Measurements from ENCODE around the gene RNLS. TPM values are rescaled to one million over a fixed set of nuclear protein-coding genes. Genes with fewer than 3 reads are reported as not detected.

The RNLS gene
- total RNA-seq, 1 experiment from 2014 or later = 11.4 TPM

DNA sequence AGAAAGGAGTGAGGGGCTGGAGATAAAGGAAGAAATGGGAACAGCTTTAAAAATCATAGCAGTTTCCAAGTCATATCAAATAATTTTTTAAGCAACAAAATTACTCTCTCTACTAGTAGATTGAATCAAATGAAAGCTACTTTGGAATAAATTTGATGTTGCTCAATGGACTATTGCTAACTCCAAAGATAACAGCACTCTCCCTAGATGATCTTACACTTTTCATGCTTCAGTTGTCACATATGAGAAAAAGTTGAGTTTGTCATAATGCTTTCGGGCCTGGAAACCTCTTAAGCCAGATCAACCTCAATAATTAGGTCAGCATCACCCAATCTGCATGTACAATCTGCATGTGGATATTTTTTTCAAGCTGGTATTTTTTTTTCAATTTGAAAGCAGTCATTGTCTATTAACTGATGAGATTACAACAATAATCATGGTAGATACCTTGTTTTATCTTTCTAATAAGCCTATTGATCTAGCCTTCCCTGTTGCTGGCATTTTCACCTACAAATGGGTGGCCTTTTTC lies 34.7 kb upstream of the RNLS start:
- Histone ChIP-seq H3K4me3 (ENCODE audit: low read depth in 2 of 2, low read length in 2 of 2) (no peak overlapping the region), H3K36me3 (ENCODE audit: control insufficient read depth, insufficient read depth, low read length) (no peaks in the 10 kb centered on the region), H3K27ac (ENCODE audit: low read length) (no peak overlapping the region), H3K4me1 (ENCODE audit: control insufficient read depth, insufficient read depth, low read length) (no peaks in the 10 kb centered on the region), H3K27me3 (ENCODE audit: control insufficient read depth, insufficient read depth, low read length) (no peaks in the 10 kb centered on the region), H3K9me3 (ENCODE audit: control insufficient read depth, insufficient read depth, low read depth, low read length) (no peaks in the 10 kb centered on the region)
- ChIA-PET POLR2A (no interaction called here), CTCF (no interaction called here)
- BruUV-seq (replicated peaks) = no TSS peak
- DNase-seq (ENCODE audit: low read depth, low spot score) (no peak), ATAC-seq (no peak)
- intact Hi-C loops (cut with micrococcal nuclease; ENCODE audit: unreplicated experiment) = no loop called here
- TF ChIP-seq, protein P1, sequence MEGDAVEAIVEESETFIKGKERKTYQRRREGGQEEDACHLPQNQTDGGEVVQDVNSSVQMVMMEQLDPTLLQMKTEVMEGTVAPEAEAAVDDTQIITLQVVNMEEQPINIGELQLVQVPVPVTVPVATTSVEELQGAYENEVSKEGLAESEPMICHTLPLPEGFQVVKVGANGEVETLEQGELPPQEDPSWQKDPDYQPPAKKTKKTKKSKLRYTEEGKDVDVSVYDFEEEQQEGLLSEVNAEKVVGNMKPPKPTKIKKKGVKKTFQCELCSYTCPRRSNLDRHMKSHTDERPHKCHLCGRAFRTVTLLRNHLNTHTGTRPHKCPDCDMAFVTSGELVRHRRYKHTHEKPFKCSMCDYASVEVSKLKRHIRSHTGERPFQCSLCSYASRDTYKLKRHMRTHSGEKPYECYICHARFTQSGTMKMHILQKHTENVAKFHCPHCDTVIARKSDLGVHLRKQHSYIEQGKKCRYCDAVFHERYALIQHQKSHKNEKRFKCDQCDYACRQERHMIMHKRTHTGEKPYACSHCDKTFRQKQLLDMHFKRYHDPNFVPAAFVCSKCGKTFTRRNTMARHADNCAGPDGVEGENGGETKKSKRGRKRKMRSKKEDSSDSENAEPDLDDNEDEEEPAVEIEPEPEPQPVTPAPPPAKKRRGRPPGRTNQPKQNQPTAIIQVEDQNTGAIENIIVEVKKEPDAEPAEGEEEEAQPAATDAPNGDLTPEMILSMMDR (IDR thresholded peaks at IDR 0.05) = no peak
- TF ChIP-seq TCF7L2 (IDR thresholded peaks at IDR 0.05; ENCODE audit: low read depth, low read length) (no peak), POLR2AphosphoS5 (IDR thresholded peaks at IDR 0.05; ENCODE audit: low read depth, low read length) (no peak), SIN3A (IDR thresholded peaks at IDR 0.05; ENCODE audit: borderline replicate concordance, insufficient read depth, low read depth, low read length) (no peak)
- TF ChIP-seq, protein P2, sequence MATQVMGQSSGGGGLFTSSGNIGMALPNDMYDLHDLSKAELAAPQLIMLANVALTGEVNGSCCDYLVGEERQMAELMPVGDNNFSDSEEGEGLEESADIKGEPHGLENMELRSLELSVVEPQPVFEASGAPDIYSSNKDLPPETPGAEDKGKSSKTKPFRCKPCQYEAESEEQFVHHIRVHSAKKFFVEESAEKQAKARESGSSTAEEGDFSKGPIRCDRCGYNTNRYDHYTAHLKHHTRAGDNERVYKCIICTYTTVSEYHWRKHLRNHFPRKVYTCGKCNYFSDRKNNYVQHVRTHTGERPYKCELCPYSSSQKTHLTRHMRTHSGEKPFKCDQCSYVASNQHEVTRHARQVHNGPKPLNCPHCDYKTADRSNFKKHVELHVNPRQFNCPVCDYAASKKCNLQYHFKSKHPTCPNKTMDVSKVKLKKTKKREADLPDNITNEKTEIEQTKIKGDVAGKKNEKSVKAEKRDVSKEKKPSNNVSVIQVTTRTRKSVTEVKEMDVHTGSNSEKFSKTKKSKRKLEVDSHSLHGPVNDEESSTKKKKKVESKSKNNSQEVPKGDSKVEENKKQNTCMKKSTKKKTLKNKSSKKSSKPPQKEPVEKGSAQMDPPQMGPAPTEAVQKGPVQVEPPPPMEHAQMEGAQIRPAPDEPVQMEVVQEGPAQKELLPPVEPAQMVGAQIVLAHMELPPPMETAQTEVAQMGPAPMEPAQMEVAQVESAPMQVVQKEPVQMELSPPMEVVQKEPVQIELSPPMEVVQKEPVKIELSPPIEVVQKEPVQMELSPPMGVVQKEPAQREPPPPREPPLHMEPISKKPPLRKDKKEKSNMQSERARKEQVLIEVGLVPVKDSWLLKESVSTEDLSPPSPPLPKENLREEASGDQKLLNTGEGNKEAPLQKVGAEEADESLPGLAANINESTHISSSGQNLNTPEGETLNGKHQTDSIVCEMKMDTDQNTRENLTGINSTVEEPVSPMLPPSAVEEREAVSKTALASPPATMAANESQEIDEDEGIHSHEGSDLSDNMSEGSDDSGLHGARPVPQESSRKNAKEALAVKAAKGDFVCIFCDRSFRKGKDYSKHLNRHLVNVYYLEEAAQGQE (IDR thresholded peaks at IDR 0.05; ENCODE audit: insufficient read depth in 1 of 2, low read depth in 2 of 2, low read length in 1 of 2) = no peak
- in situ Hi-C loops (cut with HindIII; ENCODE audit: low pct_unique_long_range_greater_than_20kb, low sequenced_read_pairs) = no loop called here

DNA sequence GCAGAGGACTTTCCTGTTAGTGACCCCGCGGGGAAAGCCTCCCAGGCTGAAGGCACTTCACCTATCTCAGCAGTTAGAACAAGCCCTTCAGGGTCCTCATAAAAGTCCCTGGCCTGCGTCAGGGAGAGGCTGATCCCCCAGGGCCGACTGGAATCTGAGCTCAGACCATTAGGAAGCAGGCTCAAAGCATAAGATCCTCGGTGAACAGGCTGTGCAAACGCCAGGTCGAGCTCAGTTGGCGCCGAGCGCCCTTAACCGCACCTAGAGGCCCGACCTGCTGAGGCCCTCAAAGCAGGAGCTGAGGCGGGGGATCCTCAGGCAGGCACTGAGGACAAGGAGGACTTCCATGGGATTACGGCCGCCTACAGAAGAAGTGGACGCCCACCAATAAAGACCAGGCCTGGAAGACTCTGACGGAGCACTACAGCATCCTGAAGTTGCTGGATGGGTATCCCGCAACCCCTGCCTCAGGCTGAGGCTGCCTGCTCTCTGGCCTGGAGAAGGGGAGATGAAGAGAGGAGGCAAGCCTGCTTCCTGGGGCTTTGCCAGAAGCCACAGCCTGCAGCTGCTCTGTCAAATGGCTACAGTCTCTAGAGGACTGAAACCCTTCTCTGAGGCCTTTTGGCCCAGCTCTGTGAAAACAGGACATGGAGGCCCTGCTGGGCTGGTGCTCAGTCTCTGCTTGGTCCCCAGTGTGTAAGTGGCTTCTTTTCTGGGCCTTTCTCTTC lies 33.3 kb upstream of the RNLS start:
- Histone ChIP-seq H3K4me3 (ENCODE audit: low read depth in 2 of 2, low read length in 2 of 2) (no peak overlapping the region), H3K27ac (ENCODE audit: low read length) (no peak overlapping the region), H3K36me3 (ENCODE audit: control insufficient read depth, insufficient read depth, low read length) (no peaks in the 10 kb centered on the region), H3K27me3 (ENCODE audit: control insufficient read depth, insufficient read depth, low read length) (no peaks in the 10 kb centered on the region), H3K9me3 (ENCODE audit: control insufficient read depth, insufficient read depth, low read depth, low read length) (no peaks in the 10 kb centered on the region), H3K4me1 (ENCODE audit: control insufficient read depth, insufficient read depth, low read length) (no peaks in the 10 kb centered on the region)
- intact Hi-C loops (cut with micrococcal nuclease; ENCODE audit: unreplicated experiment) = no loop called here
- no peak for TF ChIP-seq SIN3A (IDR thresholded peaks at IDR 0.05; ENCODE audit: borderline replicate concordance, insufficient read depth, low read depth, low read length)
- no TSS peak for BruUV-seq (replicated peaks)
- in situ Hi-C loops (cut with HindIII; ENCODE audit: low pct_unique_long_range_greater_than_20kb, low sequenced_read_pairs) = no loop called here
- CTCF ChIA-PET = no interaction called here
- POLR2A ChIA-PET = no interaction called here
- no peak for DNase-seq (ENCODE audit: low read depth, low spot score)
- ATAC-seq = no peak

DNA sequence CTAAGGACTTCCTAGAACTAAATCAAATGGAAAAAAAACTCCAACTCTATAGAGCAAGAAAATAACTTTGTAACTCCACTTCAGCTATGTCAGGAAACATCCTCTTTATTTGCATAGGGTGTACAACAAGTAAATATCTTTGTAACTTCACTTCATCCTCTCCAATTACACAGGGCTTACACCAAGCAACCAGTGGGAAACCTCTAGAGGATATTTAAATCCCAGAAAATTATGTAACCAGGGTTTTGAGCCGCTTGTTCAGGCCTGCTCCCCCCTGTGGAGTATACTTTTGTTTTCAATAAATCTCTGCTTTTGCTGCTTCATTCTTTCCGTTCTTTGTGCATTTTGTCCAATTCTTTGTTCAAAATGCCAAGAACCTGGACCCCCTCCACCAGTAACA lies 25.7 kb upstream of the RNLS start:
- Histone ChIP-seq H3K4me3 (ENCODE audit: low read depth in 2 of 2, low read length in 2 of 2) (no peak overlapping the region), H3K9me3 (ENCODE audit: control insufficient read depth, insufficient read depth, low read depth, low read length) (no peaks in the 10 kb centered on the region), H3K4me1 (ENCODE audit: control insufficient read depth, insufficient read depth, low read length) (no peaks in the 10 kb centered on the region), H3K36me3 (ENCODE audit: control insufficient read depth, insufficient read depth, low read length) (no peaks in the 10 kb centered on the region), H3K27ac (ENCODE audit: low read length) (no peak overlapping the region), H3K27me3 (ENCODE audit: control insufficient read depth, insufficient read depth, low read length) (no peaks in the 10 kb centered on the region)
- DNase-seq (ENCODE audit: low read depth, low spot score) (no peak), ATAC-seq (no peak)
- POLR2A ChIA-PET = no interaction called here
- intact Hi-C loops (cut with micrococcal nuclease; ENCODE audit: unreplicated experiment) (no loop called here), in situ Hi-C loops (cut with HindIII; ENCODE audit: low pct_unique_long_range_greater_than_20kb, low sequenced_read_pairs) (no loop called here)
- TF ChIP-seq, protein P2 (IDR thresholded peaks at IDR 0.05; ENCODE audit: insufficient read depth in 1 of 2, low read depth in 2 of 2, low read length in 1 of 2) = no peak
- no peak for TF ChIP-seq TCF7L2 (IDR thresholded peaks at IDR 0.05; ENCODE audit: low read depth, low read length)
- no peak for TF ChIP-seq POLR2AphosphoS5 (IDR thresholded peaks at IDR 0.05; ENCODE audit: low read depth, low read length)
- TF ChIP-seq, protein P1 (IDR thresholded peaks at IDR 0.05) = no peak
- TF ChIP-seq SIN3A (IDR thresholded peaks at IDR 0.05; ENCODE audit: borderline replicate concordance, insufficient read depth, low read depth, low read length) = no peak
- CTCF ChIA-PET = no interaction called here
- no TSS peak for BruUV-seq (replicated peaks)

Measured in Panc1 (cell line).